Measurements from ENCODE around the gene ABLIM3. TPM values are rescaled to one million over a fixed set of nuclear protein-coding genes. Genes with fewer than 3 reads are reported as not detected.

ABLIM3 gene
- total and polyA plus RNA-seq, 7 donors = 18.7 to 54.5 (median 35.0) TPM

GRCh38 chr5:149161850-149162249 is 20.6 kb downstream of the ABLIM3 start:
- ATAC-seq (no peak), DNase-seq (no peak)
- no peaks in the 10 kb centered on the region for H3K9me3 ChIP-seq
- TF ChIP-seq CTCF (IDR thresholded peaks at IDR 0.05) = no peak
- 90 to 93% (median 92%) methylated on average over 5 of the region's 5 CpGs for WGBS, 3 donors
- intact Hi-C loops (cut with DNase I) = no loop called here
- H3K36me3 ChIP-seq (ENCODE audit: insufficient read depth in 1 of 2, low read depth in 1 of 2) = no peaks in the 10 kb centered on the region
- H3K27me3 ChIP-seq (ENCODE audit: insufficient read depth in 3 of 3, low read length in 2 of 3) = no peaks in the 10 kb centered on the region
- no peak overlapping the region for H3K4me3 ChIP-seq
- H3K4me1 ChIP-seq = peaks cover 20% of the 10 kb centered on the region
- H3K27ac ChIP-seq = no peak overlapping the region

GRCh38 chr5:149162401-149163084 is 21.2 kb downstream of the ABLIM3 start:
- DNase-seq = no peak
- 62 to 69% (median 64%) methylated on average over 9 of the region's 9 CpGs for WGBS, 3 donors
- intact Hi-C loops (cut with DNase I) = no loop called here
- H3K36me3 ChIP-seq (ENCODE audit: insufficient read depth in 1 of 2, low read depth in 1 of 2) = peaks cover 0 to 2% of the 10 kb centered on the region in 2 donors
- no peak for TF ChIP-seq CTCF (IDR thresholded peaks at IDR 0.05)
- peak in 3 of 4 donors; percentile 17 to 73 (median 27) for ATAC-seq
- no peak overlapping the region for H3K4me3 ChIP-seq
- H3K9me3 ChIP-seq = no peaks in the 10 kb centered on the region
- H3K4me1 ChIP-seq = peaks cover 13% of the 10 kb centered on the region
- no peaks in the 10 kb centered on the region for H3K27me3 ChIP-seq (ENCODE audit: insufficient read depth in 3 of 3, low read length in 2 of 3)
- no peak overlapping the region for H3K27ac ChIP-seq

GRCh38 chr5:149164731-149165130 is 23.4 kb downstream of the ABLIM3 start:
- Histone ChIP-seq H3K9me3 (no peaks in the 10 kb centered on the region), H3K27ac (no peak overlapping the region), H3K27me3 (ENCODE audit: insufficient read depth in 3 of 3, low read length in 2 of 3) (no peaks in the 10 kb centered on the region), H3K4me1 (peaks cover 4% of the 10 kb centered on the region), H3K36me3 (ENCODE audit: insufficient read depth in 1 of 2, low read depth in 1 of 2) (peaks cover 0 to 2% of the 10 kb centered on the region in 2 donors), H3K4me3 (no peak overlapping the region)
- 77 to 83% (median 79%) methylated on average over 1 of the region's 1 CpG for WGBS, 3 donors
- no peak for ATAC-seq
- DNase-seq = no peak
- no peak for TF ChIP-seq CTCF (IDR thresholded peaks at IDR 0.05)
- intact Hi-C loops (cut with DNase I) = no loop called here

GRCh38 chr5:149166128-149166527 is 24.8 kb downstream of the ABLIM3 start:
- Histone ChIP-seq H3K9me3 (no peaks in the 10 kb centered on the region), H3K27ac (no peak overlapping the region), H3K4me3 (no peak overlapping the region), H3K27me3 (ENCODE audit: insufficient read depth in 3 of 3, low read length in 2 of 3) (no peaks in the 10 kb centered on the region), H3K4me1 (no peaks in the 10 kb centered on the region), H3K36me3 (ENCODE audit: insufficient read depth in 1 of 2, low read depth in 1 of 2) (peaks cover 0 to 2% of the 10 kb centered on the region in 2 donors)
- no peak for TF ChIP-seq CTCF (IDR thresholded peaks at IDR 0.05)
- DNase-seq = peak in 1 of 2 donors; percentile 39
- intact Hi-C loops (cut with DNase I) = no loop called here
- ATAC-seq = peak; percentile 52 to 86 (median 66)

- Histone ChIP-seq H3K4me3 (no peak overlapping the region), H3K36me3 (ENCODE audit: insufficient read depth in 1 of 2, low read depth in 1 of 2) (peaks cover 0 to 5% of the 10 kb centered on the region in 2 donors), H3K9me3 (no peaks in the 10 kb centered on the region), H3K27ac (no peak overlapping the region), H3K4me1 (no peaks in the 10 kb centered on the region), H3K27me3 (ENCODE audit: insufficient read depth in 3 of 3, low read length in 2 of 3) (no peaks in the 10 kb centered on the region)
- ATAC-seq = no peak
- DNase-seq = no peak
- no peak for TF ChIP-seq CTCF (IDR thresholded peaks at IDR 0.05)
- intact Hi-C loops (cut with DNase I) = no loop called here
Observed at GRCh38 chr5:149166591-149167100, 25.4 kb downstream of the ABLIM3 start.
